Putamen (tissue), 1 donor: ENCODE data around the gene SHCBP1L.
A peak's percentile ranks its signal among the peaks of the same experiment; 100 is the strongest.

Experiments used
- DNase-seq: peaks from one replicate; pipeline ENCODE4 v3.0.0-alpha.2; 2016; ENCODE audit warnings: low spot score

The SHCBP1L gene

DNA sequence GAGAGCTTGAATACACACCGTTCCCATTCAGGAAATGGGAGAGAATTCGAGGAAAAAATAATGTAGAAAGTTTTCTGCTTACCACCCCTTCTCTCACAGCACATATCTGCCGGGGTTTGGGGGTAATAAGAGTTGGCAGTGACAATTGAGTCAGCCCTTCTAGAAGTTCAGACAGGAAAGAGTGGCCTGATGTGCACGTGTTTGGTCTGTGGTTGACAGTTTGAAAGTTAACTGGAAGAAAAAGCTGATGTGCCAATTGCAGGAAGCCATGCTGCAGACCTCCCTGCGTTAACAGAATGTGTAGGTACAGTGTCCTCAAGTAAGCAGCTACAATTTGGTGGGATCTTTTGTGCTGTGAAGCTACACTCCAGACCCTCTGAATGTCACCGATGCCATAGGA lies 63.0 kb downstream of the SHCBP1L start:
- DNase-seq: no peak

DNA sequence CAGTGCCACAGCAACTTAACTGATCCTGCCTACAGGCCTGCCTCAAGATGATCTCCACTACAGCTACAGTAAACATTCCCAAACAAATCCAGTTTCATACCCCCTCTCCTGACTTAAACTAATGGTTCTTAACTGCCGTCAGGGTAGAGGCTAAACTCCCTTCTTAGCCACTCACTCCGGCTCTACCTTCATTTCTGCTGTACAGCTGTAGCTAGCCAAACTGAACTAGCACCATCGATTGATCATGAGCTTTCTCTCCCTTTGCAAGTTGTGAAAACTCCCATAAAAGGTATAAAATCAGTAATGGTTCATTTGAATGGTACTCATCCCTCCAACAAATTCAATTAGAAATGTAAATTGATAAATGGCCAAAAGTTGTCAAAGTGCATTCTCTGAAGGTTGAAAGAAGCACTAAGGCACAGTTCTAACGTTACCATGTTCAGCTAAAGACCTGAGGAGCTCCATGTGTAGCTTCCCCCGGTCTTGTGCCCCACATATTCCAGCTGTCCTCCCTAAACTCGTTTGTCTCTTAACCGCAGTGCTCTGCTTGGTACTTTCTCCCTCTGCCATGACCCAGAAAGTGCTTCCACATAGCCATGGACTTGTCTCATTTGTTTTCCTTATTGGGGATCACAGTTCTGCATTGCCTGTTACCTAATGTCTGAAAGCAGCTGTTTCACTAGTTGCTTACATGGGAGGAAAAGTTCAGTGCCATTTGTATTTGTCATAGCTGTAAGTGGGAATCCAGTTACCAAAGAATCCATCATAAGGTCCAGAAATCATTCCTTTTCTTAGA lies 64.0 kb downstream of the SHCBP1L start:
- DNase-seq: no peak

DNA sequence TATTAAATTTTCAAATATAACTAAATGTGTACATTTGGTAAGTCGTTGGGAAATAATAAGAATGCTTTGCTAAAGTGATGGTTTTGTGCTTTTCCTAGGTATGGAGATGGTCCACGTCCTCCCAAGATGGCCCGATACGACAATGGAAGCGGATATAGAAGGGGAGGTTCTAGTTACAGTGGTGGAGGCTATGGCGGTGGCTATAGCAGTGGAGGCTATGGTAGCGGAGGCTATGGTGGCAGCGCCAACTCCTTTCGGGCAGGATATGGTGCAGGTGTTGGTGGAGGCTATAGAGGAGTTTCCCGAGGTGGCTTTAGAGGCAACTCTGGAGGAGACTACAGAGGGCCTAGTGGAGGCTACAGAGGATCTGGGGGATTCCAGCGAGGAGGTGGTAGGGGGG lies 66.0 kb downstream of the SHCBP1L start:
- DNase-seq: no peak

DNA sequence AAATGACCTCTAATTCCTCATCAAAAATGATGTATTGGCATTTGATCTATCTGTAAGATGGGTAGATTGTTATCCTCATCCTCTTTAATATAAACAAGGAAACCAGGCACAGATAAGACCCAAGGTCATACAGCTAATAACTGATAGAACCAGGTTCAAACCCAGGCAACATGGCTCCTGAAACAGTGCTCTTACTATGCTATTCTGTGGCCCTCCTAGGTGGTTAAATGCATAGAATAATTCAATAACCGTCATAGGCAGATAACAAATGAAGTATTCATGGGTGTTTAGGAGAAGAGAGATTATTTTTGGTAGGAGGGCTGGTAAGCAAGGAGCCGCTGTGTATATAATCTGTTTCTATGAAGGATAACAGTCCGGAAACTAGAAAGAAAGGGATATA lies 67.4 kb downstream of the SHCBP1L start:
- no peak for DNase-seq

DNA sequence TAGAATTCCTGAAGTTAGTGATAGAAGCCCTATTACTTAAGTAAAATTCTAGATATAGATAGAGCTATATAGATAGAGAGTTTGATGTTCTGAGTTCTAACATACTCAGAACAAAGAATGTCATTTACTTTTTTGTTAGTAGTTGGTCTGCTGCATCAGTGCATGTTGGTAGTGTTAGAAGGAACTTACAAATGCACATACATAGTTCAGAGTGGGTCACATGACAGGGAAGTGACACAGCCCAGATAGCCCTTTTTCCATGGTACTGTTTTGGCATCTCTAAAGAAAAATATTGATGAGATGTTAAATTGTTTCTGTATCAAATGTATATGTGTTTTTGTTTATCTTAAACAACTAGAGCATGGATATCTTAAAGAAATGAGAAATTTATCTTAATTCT lies 68.1 kb downstream of the SHCBP1L start:
- no peak for DNase-seq

DNA sequence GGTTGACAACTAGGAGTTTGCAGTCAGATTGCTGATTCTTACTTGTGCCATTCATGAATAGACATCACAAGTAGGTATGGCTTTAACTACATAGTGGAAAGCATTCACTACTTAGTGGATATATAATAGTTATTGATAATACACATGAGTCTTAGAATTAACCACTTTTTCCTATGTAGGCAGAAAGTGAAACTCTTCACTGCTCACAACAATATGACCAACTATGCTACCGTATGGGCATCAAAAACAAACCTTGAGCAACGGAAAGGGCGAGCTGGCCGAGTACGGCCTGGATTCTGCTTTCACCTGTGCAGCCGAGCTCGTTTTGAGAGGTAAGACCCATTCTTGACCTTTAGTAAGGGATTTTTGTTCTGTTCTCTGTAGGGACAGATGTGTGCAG lies 75.1 kb downstream of the SHCBP1L start:
- DNase-seq: no peak

DNA sequence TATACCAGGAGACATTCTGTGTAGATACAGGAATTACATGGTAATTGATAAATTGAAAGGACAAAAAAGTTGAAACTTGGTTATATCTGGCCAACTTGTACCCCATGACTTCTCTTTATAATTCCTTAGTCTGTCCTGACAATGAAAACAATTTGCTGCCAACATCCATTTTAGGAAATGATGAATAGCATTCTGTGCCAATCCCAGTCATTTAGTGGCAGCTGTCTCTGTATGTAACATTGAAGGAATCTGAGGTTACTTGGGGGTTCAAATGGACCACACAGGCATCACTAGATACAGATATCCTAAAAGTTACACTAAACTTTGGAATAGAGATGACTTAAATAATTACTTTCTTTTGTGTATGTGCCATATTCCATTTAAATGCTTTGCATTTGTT lies 75.6 kb downstream of the SHCBP1L start:
- DNase-seq: no peak

DNA sequence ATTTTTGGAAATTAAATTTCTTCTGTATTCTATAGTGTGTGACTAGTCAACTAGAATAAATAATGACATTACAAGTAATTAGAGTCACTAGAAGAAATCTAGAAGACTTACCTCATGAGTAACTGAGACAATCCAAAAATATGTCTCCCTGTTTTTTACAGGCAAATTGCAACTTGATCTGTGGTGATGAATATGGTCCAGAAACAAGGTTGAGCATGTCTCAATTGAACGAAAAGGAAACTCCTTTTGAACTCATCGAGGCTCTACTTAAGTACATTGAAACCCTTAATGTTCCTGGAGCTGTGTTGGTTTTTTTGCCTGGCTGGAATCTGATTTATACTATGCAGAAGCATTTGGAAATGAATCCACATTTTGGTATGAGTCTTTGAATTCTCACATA lies 77.1 kb downstream of the SHCBP1L start:
- no peak for DNase-seq

DNA sequence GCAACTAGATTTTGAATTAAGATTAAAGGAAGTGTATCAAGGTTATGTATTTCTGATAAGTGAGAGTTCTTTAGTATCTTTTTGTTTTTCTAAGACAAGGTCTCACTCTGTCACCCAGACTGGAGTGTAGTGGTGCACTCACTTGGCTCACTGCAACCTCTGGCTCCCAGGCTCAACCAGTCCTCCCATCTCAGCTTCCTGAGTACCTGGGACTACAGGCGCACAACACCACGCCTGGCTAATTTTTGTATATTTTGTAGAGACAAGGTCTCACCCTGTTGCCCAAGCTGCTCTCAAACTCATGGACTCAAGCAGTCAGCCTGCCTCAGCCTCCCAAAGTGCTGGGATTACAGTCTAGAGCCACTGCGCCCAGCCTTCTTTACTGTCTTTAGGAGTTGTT lies 80.1 kb downstream of the SHCBP1L start:
- no peak for DNase-seq

DNA sequence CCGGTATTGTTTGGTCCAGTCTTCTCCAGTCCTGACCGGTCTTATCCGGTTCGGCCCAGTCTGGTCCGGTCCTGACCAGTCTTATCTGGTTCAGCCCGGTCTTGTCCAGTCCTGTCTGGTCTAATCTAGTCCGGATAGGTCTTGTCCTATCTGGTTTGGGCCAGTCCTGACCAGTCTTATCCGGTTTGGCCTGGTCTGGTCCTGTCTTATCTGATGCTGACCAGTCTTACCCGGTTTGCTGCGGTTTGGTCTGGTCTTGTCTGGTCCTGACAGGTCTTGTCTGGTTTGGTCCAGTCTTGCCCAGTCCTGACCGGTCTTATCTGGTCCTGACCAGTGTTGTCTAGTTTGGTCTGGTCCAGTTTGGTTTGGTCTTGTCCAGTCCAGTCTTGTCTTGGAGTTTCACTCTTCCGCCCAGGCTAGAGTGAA lies 83.7 kb downstream of the SHCBP1L start:
- no peak for DNase-seq

DNA sequence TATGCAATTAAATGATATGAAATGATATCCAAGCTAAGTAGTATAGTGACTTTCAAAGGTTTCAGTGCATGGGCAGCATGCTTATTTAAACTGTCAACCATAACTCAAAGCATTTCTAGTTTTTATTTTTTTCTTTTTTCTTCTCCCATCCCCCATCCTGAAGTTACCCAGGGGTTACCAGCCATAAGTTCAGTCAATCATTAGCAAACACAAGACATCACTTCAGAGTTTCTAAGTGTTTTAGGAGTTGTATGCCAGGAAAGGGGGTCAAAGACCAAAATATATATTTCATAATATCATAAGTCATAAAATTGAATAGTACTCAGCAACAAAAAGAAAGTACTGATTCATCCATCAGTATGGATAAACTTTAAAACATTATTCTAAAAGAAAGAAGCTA lies 85.1 kb downstream of the SHCBP1L start:
- no peak for DNase-seq

DNA sequence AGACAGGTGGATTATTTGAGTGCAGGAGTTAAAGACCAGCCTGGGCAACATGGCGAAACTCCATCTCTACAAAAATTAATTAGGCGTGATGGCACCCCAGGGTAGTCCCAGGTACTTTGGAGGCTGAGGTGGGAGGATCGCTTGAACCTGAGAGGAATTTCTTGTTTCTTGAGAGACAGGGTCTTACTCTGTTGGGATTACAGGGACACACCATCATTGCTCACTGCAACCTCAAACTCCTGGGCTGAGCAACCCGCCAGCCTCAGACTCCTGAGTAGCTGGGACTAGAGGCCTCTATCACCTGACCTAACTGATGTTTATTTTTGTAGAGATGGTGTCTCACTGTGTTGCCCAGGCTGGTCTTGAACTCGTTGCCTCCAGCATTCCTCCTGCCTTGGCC lies 89.0 kb downstream of the SHCBP1L start:
- DNase-seq: no peak

DNA sequence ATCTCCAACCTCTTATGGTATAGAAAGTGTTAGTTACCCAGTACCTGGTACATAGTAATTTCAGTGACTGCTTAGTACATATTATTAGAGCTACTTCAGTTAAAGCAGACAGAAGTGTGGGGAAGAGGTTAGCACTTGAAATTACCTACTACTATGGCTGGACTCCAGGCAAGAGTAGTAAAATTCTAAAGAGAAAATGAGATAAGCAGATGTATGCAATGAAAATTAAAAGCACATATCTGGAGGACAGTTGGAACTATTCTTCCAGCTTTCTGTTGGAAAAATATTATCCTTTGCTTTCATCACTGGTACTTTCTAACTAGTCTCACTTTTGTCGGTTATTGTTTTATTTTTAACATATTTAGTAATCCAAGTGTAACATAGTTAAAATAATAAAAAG lies 90.1 kb downstream of the SHCBP1L start:
- no peak for DNase-seq

DNA sequence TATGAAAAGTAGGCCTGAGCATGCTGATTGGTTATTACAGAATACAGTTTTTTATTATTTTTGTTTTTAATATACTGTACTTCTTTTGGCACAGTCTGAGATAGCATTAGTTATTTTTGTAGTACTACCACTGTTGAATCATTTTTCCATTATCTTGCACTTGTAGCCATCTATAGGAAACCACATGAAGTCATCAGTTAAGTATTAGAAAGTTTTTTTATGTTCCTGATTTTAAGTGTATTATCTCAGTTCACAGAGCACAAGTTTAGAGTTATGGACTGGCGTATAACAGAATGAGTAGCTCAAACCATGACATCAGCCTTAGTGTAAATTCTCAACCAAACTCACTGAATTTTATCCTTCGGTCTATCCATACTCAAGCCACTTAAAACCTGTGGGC lies 91.0 kb downstream of the SHCBP1L start:
- DNase-seq: no peak

DNA sequence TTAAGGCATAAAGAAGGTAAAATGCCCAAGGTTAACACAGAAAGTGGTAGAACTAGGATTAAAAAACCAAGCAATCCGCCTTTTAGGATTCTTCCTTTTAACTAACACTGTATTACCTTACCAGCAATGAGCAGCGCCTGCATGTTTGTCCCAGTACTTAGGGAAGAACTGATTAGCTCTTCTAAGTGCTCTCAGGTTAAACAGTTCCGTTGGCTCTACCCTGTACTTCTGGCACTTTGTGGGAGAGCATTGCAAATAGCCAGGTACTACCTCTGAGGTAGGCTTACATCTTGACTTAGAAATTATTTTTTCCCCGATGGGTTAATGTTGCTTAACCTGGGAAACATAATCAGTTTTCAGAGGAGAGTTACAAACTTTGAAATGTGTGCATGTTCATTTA lies 92.3 kb downstream of the SHCBP1L start:
- no peak for DNase-seq

DNA sequence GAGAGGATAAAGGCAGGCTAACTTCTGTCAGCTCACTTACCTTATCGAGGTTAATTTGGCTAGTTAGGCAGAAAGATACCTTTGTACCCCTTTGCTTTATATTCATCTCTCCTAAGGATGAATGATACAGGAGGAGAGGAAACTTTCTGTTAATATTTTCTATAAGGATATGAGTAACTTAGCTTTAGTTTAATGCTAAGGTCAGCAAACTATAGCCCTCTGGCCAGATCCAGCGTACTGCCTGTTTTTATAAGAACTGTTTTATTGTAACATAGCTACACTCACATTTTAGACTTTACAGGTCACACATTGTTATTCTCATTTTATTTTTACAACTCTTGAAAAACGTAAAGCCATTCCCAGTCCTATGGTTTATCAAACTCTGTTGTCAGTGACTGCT lies 95.8 kb downstream of the SHCBP1L start:
- no peak for DNase-seq

DNA sequence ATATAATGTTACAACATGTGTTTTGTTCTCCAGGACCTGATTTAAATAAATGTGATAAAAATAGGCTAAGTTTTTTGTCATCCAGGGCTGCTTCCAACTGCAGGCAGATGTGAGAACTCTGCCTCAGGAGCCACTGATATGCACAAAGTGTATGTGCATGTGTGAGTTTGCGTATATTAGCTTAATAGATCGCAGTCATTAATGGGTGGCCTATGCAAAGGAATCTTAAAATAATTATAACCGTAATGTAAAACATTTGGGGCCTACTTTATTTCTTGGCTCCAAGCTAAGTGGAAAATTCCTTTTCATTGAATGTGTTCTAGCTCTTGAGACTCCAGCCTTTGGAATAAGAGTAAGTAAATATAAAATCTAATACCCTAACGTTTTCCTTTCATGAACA lies 97.1 kb downstream of the SHCBP1L start:
- peak; percentile 15 for DNase-seq

DNA sequence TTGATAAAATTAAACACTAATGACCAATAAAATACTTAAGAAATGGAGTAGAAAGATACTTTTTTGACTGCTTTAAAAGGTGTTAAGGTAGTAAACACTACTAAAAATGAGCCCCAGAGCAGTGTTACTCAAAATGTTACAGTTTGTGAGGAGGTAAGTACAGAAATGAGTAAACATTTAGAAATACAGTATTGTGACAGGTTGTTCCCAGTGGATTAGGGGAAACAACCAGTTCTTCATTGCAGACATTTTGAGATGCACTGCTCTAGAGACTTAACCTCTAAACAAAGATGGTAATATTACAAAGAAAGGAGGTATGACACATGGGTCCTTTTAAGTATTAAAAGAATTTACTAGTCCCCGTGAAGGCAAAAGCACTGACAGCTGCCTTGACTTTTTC lies 101.1 kb downstream of the SHCBP1L start:
- no peak for DNase-seq

DNA sequence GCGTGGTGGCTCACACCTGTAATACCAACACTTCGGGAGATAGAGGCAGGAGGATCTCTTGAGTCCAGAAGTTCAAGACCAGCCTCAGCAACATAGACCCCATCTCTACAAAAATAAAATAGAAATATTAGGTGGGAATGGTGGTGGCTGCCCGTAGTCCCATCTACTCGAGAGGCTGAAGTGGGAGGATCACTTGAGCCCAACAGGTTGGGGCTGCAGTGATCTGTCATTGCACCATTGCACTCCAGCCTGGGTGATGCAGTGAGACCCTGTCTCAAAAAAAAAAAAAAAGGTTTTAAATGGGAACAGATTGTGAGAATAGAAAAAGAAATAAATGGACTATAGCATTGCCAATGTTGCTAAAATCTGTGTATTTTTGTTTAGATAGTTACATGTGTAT lies 102.6 kb downstream of the SHCBP1L start:
- no peak for DNase-seq
